Measurements from ENCODE around the gene TCL1A. TPM values are rescaled to one million over a fixed set of nuclear protein-coding genes. Genes with fewer than 3 reads are reported as not detected.
A peak's percentile ranks its signal among the peaks of the same experiment; 100 is the strongest.
"Not testable (repeated sequence)": the region's sequence is repeated elsewhere in the genome, so short reads cannot be mapped to it uniquely, and the experiment has no call there.

Gene TCL1A, protein sequence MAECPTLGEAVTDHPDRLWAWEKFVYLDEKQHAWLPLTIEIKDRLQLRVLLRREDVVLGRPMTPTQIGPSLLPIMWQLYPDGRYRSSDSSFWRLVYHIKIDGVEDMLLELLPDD
- not detected in 2 replicates for total RNA-seq (2014; rRNA removed; shearing (Covaris generic))

GRCh38 chr14:95713596-95714371 lies at the start of gene TCL1A:
TSS of gene TCL1A (minus strand) at chr14:95714125. CDS start at chr14:95714066, 59 bp downstream.
- no peak for DNase-seq (ENCODE audit: low spot score)

DNA sequence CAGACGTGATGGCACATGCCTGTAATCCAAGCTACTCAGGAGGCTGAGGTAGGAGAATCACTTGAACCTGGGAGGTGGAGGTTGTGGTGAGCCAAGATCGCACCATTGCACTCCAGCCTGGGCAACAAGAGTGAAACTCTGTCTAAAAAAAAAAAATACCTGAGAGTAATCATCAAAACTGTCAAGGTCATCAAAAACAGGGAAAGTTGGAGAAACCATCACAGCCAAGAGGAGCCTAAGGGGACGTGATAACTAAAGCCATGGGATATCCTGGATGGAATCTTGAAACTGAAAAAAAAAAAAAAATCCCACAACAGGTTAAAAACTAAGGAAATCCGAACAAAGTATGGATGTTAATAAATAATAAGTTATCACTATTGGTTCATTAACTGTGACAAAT lies 49.1 kb upstream of the TCL1A start:
- not testable (repeated sequence) for DNase-seq (ENCODE audit: low spot score)

DNA sequence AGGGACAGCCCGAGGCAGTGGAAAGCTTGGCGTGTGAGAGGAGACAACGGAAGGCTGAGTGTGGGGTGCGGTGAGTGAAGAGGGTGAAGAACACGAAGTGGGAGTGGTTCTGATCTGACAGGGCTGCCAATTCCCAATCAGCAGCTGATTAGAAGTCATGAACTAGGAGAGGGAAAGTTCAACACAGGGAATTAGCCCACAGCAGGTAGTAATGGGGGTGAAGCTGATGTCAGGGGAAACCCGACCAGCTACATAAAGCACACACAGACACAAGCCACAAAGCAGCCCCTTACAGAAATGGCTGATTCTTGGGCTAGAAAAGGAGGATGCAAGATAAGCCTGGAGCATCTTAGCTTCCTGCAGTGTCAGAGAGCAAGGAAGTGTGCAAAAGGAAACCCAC lies 47.5 kb upstream of the TCL1A start:
- DNase-seq (ENCODE audit: low spot score): no peak

GRCh38 chr14:95760596-95760995 lies 46.7 kb upstream of the TCL1A start:
- no peak for DNase-seq (ENCODE audit: low spot score)

DNA sequence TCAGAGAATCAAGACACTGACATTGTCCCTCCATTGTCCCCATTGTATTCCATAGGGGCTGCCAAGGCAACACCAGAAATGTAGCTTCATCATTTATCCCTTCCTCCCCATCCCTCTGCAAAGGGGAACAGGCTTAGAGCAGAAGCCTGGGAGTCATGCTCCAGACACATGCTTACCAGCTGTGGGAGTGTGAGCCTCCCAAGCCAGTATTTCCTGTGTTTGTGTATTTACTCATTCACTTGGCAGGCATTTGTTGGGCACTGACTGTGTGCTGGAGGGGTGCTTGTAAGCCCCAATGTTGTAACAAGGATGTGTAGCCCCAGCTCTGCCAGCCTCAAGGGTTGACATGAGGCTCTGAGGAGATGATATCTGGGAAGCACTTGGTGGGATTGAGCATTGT lies 46.0 kb upstream of the TCL1A start:
- DNase-seq (ENCODE audit: low spot score): no peak

GRCh38 chr14:95758331-95758730 lies 44.4 kb upstream of the TCL1A start:
- no peak for DNase-seq (ENCODE audit: low spot score)

DNA sequence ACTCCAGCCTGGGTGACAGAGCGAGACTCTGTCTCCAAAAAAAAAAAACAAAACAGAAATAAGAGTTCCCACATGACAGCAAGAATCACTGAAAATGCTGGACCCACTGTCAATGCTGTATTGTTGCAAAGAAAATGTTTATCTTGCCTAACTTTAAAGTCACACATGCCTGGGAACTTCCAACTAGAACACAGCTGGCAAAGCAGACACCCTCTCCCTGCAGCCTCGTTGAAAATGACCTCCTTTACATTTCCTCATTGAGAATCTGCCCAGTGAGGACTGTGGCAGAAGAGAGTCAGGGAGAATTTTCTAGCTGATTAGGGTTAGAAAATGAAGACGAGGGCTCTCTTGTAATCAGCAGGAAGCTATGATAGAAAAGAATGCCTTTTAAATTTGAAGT lies 42.8 kb upstream of the TCL1A start:
- DNase-seq (ENCODE audit: low spot score): no peak

- DNase-seq (ENCODE audit: low spot score): no peak
Measured at GRCh38 chr14:95756127-95756526, 42.2 kb upstream of the TCL1A start.

DNA sequence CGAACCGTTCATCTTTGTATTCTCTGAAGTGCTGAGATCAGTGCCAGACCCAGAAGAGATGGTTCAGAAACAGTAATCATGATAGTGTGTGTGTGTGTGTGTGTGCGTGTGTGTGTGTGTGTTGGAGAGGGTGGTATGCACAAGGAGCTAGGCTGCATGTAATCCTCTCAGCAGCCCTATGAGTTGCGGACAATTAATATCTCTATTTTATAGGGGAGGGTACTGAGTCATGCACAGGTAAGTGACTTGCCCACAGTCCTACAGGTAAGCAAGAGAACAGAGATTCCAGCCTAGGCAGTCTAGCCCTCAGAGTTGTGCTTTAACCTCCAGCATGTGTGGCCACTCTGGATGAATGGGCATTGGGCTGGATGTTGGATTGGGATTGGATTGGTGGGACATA lies 27.9 kb upstream of the TCL1A start:
- no peak for DNase-seq (ENCODE audit: low spot score)

DNA sequence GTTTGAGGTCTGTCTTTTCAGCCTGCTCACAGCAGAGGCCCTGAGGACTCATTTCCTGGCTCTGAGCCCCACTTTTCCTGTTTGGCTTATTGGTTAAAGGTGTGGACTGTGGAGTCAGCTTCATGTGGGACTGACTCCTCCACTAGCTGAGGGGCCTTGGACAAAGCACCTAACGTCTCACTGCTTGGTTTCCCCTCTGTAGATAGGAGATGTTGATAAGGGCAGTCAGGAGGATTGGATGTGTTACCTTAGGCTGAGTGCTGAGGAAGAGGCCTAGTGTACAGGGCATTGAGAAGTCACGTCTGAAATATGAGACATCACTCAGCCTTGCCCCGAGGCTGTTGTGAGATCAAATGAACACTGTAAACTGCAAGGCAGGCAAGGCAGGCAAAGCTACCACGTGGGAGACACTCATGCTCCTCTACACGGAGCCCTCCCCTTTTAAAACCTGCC lies 27.1 kb upstream of the TCL1A start:
- DNase-seq (ENCODE audit: low spot score): peak; percentile 26

GRCh38 chr14:95739356-95739755 lies 25.4 kb upstream of the TCL1A start:
- no peak for DNase-seq (ENCODE audit: low spot score)

- no peak for DNase-seq (ENCODE audit: low spot score)
Measured at GRCh38 chr14:95733212-95733611, 19.3 kb upstream of the TCL1A start.

DNA sequence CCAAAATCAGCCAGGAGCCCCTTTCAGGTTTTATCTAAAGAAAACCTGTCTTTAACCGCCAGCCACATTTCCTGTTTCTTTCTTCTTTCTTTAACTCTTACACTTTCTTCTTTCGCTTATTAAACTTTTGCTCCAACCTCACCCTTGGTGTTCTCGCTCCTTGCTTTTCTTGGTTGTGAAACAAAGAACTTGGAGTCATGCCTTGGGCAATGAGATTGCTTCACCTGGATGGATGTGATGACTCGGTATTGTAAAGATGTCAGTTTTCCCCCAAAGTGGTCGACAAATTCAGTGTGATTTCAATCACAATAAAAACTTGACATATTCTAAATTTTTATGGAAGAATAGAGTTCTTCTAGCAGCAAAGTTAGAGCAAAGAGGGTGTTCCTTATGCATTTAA lies 16.2 kb upstream of the TCL1A start:
- no peak for DNase-seq (ENCODE audit: low spot score)

- DNase-seq (ENCODE audit: low spot score): not testable (repeated sequence)
Measured at GRCh38 chr14:95729402-95730028, 15.6 kb upstream of the TCL1A start.

GRCh38 chr14:95727056-95727700 lies 13.3 kb upstream of the TCL1A start:
- DNase-seq (ENCODE audit: low spot score): no peak

GRCh38 chr14:95725685-95726336 lies 11.9 kb upstream of the TCL1A start:
- no peak for DNase-seq (ENCODE audit: low spot score)

GRCh38 chr14:95722525-95723190 lies 8.7 kb upstream of the TCL1A start:
- no peak for DNase-seq (ENCODE audit: low spot score)

GRCh38 chr14:95712398-95712797 lies 1.5 kb downstream of the TCL1A start:
- no peak for DNase-seq (ENCODE audit: low spot score)

DNA sequence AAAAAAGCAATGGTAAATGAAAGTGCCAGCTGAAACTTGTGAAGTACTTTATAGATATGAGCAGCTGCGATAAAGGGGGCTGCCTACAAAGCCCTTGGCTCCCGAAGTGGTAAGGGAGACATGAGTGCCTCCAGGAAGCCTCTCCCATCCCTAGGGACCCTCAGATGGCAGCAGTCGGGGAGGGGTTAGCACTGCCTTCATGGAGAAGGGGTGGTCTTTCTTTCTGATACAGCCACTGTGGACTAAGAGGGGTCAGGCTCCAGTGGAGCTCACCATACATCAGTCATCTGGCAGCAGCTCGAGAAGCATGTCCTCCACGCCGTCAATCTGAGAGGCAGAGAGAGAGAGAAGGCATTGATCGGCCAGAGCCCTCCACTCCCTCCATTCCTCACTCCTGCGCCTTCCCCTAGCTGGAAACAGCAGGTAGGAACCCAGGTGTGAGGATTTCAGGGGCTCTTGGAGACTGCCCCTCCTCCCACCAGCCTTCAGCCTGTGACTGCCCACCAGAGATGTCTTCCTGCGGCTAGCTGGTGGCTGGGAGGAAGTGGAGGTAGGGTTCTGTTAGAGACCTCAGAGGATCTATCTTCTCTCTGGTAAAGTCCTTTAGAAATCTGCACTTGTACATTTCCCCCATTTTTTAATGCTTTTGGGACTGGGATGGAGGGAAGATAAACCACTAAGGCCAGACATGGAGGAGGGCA lies 2.3 kb downstream of the TCL1A start:
- no peak for DNase-seq (ENCODE audit: low spot score)

DNA sequence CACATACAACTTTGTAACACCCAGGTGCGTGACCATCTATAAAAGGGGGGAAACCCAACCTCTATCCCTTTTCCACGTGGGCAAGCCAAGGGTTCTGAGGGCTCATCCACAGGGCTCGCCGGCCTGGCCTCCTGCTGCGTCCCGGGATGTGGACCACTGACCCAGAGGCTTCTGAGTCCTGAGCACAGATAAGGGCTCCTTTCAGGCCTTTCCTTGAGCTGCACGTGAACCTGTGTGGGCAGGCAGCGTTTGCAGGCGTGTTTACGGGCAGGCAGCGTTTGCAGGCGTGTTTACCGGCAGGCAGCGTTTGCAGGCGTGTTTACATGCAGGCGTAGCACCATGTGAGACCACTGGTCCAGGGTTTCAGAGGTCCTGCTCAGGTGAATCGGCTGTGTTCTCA lies 3.8 kb downstream of the TCL1A start:
- no peak for DNase-seq (ENCODE audit: low spot score)

DNA sequence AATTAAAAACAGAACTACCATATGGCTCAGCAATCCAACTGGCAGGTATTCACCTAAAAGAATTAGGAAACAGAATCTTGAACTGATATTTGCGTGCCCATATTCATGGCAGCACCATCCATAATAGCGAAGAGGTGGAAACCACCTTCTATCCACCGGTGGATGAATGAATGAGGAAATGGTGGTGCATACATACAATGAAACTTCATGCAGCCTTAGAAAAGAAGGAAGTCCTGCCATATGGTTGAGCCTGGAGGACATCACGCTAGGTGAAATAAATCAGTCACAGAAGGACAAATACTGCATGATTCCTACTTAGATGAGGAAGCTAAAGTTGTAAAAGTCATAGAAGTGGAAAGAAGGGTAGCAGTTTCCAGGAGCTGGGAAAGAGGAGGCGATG lies 6.6 kb downstream of the TCL1A start:
- DNase-seq (ENCODE audit: low spot score): no peak

All from H4 (cell line).